NOMO-1 (cell line): ENCODE measurements around the gene NMNAT1.
"Not testable (repeated sequence)": the region's sequence is repeated elsewhere in the genome, so short reads cannot be mapped to it uniquely, and the experiment has no call there.

ENCODE experiments used
- DNase-seq, 2 experiments: peaks; one replicate each; lab custom pipeline; 2025; ENCODE audit not compliant: unreplicated experiment in 2 of 2; lab: John Stamatoyannopoulos, UW

The NMNAT1 gene

DNA sequence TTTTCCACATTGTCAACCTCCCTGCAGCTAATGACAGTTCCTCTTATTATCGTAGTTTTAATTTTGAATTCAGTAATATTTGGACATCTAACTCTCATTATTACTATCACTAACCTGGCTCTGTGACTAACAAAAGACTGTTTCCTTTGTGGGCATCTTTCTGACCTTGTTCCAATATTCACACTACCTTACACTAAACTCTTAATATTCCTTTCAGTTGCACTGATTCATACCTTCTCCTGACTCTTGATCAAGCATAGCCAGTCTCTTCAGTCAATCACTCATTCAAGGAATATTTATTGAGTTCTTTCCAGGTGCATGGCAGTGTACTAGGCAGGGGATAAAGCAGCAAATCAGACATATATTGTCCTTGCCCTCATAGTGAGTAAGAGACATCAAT is 25.4 kb upstream of the NMNAT1 start:
- no peak for DNase-seq

DNA sequence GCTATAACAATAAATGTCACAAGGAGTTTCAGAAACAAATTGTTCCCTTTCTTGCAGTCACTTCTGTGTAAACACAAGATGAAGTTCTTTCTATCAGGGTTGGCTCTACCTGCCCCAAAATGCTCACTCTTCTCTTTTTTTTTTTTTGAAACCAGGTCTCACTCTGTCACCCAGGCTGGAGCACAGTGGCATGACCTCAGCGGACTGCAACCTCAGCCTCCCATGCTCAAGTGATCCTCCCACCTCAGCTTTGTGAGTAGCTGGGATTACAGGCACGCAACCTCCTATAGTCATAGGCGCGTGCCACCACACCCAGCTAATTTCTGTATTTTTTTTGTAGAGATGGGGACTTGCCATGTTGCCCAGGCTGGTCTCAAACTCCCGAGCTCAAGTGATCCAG is 22.7 kb upstream of the NMNAT1 start:
- DNase-seq: no peak

DNA sequence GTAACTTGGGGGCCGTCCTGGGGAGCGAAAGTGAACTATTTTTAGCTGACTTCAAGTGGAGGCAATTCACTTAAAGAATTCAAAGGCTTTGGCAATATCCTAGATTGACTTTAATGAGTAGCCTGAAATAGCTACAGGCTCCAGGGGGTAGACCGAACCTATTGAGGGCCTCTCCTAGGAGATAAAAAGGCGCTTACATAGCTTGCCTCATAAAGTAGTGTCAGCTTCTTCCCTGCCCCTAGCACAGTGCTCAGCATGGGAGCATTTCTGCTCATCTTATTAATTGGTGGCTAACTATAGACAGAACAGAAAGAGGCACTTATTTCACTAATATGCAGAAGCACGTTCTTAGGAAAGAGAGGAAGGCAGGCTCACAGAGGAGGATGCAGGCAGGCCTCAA is 20.9 kb upstream of the NMNAT1 start:
- peak in 1 of 2 experiments; percentile 54 for DNase-seq

DNA sequence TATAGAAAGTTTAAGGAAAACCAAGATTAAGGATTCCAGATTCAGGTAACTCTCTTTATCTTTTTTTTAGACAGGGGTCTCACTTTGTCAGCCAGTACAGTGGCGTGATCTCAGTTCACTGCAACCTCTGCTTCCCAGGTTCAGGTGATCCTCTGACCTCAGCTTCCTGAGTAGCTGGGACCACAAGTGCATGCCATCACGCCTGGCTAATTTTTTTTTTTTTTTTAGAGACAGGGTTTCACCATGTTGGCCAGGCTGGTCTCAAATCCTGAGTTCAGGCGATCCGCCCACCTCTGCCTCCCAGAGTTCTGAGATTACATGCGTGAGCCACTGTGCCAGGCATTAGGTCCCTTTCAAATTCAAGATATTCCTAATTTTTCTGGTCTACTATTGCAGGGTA is 16.0 kb upstream of the NMNAT1 start:
- DNase-seq: no peak

DNA sequence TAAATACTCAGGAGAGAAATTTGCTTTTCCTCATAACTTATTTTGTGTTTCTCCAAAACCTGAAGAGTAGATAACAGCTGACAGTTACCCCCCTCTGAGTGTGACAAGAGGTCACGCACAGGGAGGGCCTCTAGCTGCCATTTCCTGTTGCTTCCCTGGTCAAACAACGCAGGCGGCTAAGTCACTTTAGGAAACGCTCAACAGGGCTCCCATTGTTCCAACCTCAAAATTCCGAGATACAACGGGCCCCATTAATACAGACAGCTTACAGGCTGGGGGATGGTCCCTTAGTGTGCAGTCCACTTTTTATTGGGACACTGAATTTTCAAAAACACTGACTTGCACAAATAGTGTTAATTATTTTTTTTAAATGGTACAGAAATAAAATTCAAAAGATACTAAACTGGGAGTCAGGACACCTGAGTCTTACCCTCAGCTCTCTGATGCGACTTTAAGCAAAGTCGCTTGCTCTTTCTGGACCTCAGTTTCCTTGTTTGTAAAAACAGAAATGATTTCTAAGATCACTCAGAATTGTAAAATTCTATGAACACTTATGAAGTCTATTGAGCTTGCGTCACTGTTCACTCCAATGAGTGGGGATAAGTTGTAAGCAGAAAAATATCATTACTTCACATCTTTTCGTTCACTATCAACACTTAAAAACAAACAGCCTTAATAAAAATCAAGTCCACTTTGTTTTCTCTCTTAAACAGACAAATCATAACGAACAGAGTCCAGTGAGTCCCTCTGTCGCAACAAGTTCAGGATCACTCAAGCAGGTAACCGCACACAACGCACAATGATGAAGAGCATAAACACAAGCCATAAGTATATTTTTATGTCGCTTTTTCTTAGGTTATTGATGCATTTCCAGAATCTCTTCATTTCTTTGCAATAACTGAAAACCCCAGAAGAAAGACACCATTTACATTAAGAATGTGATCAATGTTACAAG is 13.6 kb upstream of the NMNAT1 start:
- DNase-seq: no peak

DNA sequence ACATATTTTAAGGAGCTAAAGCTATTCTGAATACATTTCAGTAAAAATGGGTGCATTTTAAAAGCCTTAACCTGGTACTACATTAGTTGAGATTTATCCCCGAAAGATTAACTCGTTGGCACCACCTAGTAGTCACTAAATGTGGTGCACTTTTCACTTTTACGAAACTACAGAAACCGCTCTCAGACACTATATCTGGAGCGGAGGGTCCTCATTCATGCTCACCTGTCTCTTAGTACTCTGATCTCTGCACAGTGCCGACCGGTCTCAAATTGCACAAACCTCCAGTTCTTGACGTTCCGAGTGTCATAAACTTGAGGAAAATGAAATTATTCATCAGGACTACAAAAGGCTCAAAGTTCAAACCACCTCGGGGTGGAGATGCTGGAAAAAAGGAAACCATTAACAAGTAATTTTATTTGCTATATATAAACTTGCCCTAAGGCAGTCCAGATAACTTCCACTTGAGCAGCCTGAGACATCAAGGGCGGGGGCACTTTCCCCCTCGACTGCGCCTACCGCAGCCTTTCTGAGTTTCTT is 806 bp upstream of the NMNAT1 start:
- DNase-seq: peak; percentile 18 to 79

DNA sequence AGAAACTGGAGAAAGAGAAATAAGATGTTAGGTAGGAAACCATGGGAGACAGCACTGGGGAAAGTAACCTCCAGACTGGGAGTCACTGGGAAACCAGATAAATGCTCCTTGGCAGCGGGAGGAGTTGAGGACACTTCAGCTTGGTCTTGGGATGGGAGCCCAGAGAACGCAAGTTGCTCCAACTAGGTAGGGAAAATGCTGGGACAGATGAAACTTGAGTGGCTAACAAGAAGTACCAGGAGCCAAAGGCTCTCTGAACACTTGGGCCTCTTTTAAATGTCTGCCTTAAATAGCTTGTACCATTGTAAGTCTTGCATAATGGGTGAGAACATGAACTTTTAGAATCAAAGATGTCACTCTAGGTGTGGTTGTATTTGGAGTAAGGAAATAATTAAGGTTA is 3.0 kb downstream of the NMNAT1 start:
- no peak for DNase-seq

DNA sequence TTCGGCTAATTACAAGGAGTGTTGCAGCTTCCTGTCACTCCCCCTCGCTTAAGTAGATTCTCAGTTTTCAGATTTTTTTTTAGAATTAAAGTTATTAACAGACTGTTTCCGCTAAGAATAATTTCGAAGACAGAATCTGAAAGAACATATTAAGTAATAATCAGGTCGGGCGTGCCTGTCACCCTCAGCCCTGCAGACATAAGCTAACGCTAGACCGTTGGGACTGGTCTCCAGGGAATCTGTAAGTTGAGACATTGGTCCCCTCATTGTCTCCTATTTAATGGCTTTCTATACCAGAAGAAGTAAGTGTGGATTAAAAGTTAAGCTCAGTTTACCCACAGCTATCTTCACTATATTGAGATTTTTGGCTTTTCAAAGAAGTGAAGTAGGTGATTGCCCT is 14.5 kb downstream of the NMNAT1 start:
- no peak for DNase-seq

DNA sequence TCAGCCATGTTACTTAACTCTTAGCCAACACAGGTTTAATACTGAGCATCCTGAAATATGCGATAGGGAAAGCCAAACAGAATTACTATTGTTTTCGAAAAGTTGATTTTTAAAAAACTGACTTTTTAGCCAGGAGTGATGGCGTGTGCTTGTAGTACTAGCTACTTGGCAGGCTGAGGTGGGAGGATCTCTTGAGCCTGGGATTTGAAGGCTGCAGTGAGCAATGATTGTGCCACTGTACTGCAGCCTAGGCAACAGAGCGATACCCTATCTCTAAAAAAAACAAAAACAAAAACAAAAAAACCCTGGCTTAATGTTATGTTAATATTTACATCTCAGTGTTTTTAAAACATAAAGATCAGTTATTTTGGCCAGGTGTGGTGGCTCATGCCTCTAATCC is 16.7 kb downstream of the NMNAT1 start:
- DNase-seq: no peak

DNA sequence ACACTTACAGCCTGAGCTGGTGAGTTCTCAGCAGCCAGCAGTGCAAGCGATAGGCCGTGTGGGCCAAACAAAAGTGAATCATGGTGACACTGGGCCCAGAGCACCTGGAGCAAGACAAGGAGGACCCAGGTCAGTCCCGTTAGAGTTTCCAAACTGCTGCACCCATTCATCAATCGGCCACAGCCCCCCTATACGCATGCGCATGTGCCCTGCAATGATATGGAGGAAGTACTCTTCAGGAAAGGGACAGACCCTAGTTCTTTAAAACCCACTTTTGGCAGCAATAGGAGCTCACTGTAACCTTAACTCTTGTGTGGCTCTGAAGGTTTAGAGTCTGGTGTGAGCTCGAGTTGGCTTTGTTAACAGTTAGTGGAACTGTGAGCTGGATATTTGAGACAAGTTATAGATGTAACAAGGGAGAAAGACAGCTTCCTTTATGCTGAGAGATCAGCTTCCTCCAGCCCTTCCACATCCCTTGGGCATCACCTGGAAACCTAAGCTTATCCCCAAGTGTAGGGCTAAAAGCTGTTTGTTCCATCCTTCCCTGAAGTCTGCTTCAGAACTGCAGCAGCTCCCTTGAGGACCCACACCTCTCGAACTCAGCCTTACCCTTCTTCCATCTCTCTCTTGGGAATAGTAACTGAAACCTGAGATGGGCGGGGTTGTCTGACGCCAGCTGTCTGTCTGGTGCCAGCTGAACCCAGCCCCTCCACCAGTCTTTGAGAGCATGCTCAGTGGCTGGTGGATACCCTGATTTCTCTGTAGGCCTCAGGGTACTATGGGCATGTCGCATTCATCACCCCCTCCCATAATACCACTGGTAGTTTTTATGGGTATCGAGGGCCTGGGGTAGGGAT is 17.7 kb downstream of the NMNAT1 start:
- no peak for DNase-seq

DNA sequence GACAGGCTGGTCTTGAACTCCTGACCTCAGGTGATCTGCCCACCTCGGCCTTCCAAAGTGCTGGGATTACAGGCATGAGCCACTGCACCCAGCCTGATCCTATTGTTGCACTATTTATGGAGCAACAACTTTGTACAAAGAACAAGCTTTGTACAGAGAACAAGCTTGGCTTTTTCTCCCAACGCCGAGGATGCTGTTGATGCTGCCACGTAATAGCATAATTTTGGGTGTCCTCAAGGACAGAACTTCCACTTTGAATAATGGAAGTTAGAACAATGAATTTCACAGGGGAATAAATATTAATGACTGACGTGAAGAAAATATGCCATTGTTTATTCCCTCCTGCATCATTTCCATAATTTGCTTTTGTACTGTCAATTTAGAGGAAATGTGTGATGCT is 41.0 kb downstream of the NMNAT1 start:
- DNase-seq: no peak

DNA sequence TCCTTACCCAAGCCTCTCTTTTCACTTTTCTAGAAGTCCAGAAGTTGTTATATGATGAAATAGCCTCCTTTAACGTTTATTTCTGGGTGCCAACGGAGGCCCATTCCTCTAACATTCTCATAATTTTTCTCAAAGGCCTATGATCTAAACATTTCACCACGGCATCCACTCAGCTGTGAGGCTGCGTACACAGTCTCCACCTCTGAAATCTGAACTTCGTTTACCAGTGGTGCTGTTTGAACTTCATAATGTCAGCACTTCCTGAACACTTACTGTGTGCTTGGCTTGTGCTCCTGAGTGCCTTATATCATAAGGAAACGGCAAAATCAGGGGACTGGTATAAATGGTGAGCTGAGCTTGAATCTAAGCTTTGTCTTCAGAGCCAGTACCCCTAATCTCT is 41.7 kb downstream of the NMNAT1 start:
- DNase-seq: no peak

DNA sequence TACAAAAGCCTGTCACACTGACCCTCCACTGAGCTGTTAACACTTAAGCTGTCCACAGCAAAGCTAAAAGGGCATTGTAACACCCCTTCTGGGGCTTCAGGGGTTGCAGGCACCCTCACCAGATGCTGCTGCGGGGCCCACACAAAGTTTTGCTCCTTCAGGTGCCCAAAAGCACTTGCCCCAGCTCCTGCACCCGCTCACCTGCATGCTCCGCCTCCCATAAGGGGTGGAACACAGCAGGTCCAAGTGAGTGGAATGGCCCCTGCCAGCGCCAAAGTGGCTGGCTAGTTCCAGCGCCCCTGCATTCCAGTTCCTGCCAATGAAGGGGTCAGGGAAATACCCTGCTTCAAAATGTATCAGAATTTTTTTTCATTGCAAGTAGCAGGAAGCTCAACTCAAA is 46.5 kb downstream of the NMNAT1 start:
- DNase-seq: no peak

DNA sequence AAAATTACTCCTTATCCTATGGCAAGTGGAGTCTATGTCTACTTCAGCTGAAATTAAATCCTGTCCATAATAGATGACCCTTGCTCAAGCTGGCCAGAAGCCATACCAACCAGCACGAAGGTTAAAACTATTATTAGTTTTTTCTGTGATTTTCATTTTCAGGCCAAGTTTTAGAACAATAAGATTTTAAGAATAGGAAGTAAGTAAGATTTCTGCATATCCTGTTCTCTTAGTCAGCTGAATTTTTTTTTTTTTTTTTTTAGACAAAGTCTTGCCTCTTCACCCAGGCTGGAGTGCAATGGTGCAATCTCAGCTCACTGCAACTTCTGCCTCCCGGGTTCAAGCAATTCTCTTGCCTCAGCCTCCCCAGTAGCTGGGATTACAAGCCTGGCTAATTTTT is 47.7 kb downstream of the NMNAT1 start:
- DNase-seq: peak in 1 of 2 experiments; percentile 58

DNA sequence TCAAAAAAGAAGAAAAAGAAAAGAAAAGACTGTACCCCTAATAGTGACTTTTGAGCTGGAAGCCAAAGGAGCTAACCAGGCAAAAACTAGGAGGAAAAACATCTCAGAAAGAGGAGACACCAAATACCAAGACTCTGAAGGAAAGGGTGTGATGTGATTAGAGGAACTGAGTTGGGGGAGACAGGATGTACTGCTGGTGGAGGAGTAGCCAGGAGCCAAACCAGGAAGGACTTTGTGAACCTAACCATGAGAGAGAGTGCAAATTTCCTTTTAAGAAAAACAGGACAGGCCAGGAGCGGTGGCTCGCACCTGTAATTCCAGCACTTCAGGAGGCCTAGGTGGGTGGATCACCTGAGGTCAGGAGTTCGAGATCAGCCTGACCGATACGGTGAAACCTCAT is 49.6 kb downstream of the NMNAT1 start:
- DNase-seq: no peak

DNA sequence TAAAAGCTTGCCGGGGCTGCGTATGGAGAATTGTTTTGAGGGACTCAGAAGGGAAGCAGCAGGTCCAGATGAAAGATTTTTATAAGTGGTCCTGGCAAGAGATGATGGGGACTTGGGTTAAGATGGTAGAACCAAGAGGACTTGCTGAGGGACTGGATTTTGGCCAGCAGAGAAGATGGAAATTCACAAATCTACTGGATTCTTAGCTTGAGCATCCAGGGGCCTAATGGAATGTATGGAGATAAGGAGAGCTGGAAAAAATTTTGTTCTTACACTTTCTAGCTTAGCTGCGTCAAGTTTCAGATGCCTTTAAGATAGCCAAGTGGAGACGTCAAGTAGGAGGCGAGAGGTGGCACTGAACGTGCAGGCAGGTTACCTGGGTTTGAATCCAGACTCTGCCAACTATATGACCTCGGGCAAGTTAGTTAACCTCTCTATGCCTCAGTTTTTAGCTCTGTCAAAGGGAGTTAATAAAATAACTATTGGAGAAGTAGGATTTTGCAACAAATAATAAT is 50.3 kb downstream of the NMNAT1 start:
- DNase-seq: no peak

DNA sequence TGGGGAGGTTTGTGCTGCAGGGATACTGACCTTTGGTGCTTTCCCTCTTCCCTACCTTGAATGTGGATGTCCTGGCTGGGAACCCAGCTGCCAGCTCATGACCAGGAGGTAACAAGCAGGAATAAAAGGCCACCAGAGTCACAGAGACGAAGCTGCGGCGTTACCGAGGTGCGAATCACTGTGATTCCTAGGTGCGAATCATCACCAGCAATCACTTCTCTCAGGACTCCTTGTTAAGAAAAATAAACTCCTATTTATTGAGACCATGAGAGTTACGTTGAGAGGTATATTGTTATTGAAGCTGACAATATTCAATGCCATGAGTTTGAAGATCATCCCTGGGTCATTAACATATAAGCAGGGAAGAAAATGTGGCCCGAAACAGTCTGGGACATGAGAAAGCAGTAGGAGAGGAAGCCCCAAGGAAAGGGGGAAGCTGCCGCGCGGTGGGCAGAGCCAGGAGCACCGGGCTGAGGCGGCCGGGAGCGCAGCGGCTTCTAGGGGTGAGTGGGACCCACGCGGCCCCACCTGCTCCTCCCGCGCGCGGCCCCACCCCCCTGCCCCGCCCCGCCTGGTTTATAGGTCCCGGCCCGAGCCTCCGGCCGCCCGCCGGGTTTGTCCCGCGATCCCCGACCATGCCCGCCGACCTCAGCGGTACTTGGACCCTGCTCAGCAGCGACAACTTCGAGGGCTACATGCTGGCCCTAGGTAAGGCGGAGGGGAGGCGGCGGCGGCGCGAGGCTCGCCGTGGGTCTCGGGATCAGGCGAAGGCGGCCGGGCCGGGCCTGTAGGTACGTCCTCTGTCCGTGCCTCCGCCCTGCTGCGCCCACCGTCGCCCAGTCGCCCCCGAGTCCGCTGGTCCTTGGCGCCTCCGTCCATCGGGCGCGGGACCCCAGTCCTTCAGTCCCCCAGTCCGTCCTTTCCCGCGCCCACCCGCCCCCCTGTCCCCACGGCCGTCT is 53.6 kb downstream of the NMNAT1 start, which contains the start of gene RBP7:
TSS of gene RBP7 (plus strand) at position 605 of the 959 bp plus-strand sequence. CDS start at position 636, 31 bp downstream.
- DNase-seq: peak; percentile 19 to 32

DNA sequence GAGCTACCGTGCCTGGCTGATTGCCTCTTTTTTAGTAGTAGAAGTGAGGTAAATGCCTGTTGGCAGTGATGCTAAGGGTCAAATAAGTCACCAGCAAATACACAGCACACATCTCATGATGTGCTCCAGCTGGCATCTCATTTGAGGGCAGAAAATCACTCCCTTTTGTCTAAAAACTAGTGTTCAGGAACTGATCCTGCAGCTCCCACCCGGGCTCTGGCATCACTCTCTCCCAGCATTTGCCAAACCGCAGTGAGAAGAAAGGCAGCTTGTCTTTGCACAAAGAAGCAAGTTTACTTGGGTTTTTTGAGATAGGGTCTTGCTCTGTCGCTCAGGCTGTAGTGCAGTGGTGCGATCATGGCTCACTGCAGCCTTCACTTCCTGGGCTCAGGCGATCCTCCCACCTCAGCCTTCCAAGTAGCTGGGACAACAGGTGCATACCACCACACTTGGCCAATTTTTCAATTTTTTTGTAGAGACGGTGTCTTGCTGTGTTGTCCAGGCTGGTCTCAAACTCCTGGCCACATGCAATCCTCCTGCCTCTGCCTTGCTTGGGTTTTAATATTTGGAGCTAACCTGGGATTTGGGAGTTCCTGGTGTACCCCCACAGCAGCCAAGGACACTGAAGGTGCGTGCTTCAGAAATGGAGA is 57.9 kb downstream of the NMNAT1 start:
- no peak for DNase-seq

DNA sequence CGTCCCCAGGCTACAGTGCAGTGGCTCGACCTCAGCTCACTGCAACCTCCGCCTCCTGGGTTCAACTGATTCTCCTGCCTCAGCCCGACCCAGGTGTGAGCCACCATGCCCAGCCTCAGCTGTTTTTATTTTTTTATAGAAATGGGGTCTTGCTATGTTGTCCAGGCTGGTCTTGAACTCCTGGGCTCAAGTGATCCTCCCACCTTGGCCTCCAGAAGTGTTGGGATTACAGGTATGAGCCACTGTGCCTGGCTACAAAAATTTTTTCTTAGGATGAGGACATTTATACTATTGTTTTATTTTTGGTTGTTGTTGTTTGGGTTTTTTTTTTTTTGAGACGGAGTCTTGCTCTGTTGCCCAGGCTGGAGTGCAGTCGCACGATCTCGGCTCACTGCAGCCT is 62.0 kb downstream of the NMNAT1 start:
- not testable (repeated sequence) for DNase-seq
